IMR-90 (cell line): ENCODE results near the gene ST8SIA6. TPM values are rescaled to one million over a fixed set of nuclear protein-coding genes. Genes with fewer than 3 reads are reported as not detected.

Experiments used
- ATAC-seq: fragments of 200-7000 bp; cut with Tn5 transposase; 2 replicates; pipeline ENCODE4 v1.9.1; 2020; ENCODE audit warnings: low read depth, mild to moderate bottlenecking, moderate library complexity
- BruUV-seq: library from RNA; stranded (reverse); fragments of 400-500 nt; replicated peaks from 2 replicates; lab custom pipeline; 2021; lab: Mats Ljungman, UMichigan
- CTCF ChIA-PET: fragments of 300-600 bp; formaldehyde crosslinking; extraction: SDS; loops from one replicate; lab custom pipeline; 2021; ENCODE audit warnings: antibody characterized with exemption; lab: Yijun Ruan, JAX
- POLR2A ChIA-PET: fragments of 300-600 bp; sonication (Branson Sonifier 250); formaldehyde crosslinking; loops from one replicate; lab custom pipeline; 2022; ENCODE audit warnings: antibody characterized with exemption; ENCODE audit not compliant: unreplicated experiment; lab: Charles Lee
- DNase-seq: peaks from one replicate; pipeline ENCODE4 v3.0.0; 2013
- H2AFZ ChIP-seq: replicated peaks from 2 replicates; pipeline ENCODE3; 2013; ENCODE audit warnings: low read length, mild to moderate bottlenecking; ENCODE audit not compliant: poor library complexity
- H2AK5ac ChIP-seq: 2 replicates; pipeline ENCODE4 v1.6.1; 2013; ENCODE audit warnings: low read depth, low read length, inconsistent platforms
- H2AK9ac ChIP-seq: replicated peaks from 2 replicates; pipeline ENCODE3; 2013; ENCODE audit warnings: mild to moderate bottlenecking, low read depth, low read length, moderate library complexity; ENCODE audit not compliant: poor library complexity
- H2BK120ac ChIP-seq: 2 replicates; pipeline ENCODE4 v1.6.1; 2013; ENCODE audit warnings: low read depth, low read length, inconsistent platforms
- H2BK15ac ChIP-seq: 3 replicates; pipeline ENCODE4 v1.6.1; 2013; ENCODE audit warnings: low read depth, low read length, inconsistent platforms
- H2BK20ac ChIP-seq: 2 replicates; pipeline ENCODE4 v1.6.1; 2013; ENCODE audit warnings: low read depth, mild to moderate bottlenecking, inconsistent platforms, low read length, moderate library complexity
- H2BK5ac ChIP-seq: 2 replicates; pipeline ENCODE4 v1.6.1; 2013; ENCODE audit warnings: mild to moderate bottlenecking, low read depth, low read length, inconsistent platforms; ENCODE audit not compliant: poor library complexity, severe bottlenecking
- H3K14ac ChIP-seq: replicated peaks from 2 replicates; pipeline ENCODE4 v1.6.1; 2013; ENCODE audit warnings: low read depth, low read length, inconsistent platforms
- H3K18ac ChIP-seq: 2 replicates; pipeline ENCODE4 v1.6.1; 2013; ENCODE audit warnings: low read depth, low read length, control low read depth
- H3K23ac ChIP-seq: 2 replicates; pipeline ENCODE4 v1.6.1; 2013; ENCODE audit warnings: low read depth, low read length, inconsistent platforms
- H3K27ac ChIP-seq: 2 replicates; pipeline ENCODE4 v1.5.1; 2013; ENCODE audit warnings: mild to moderate bottlenecking, control low read depth, low read length; ENCODE audit not compliant: insufficient read depth
- H3K27me3 ChIP-seq: 2 replicates; pipeline ENCODE4 v1.6.1; 2013; ENCODE audit warnings: low read length; ENCODE audit not compliant: control insufficient read depth, insufficient read depth
- H3K36me3 ChIP-seq: 2 replicates; pipeline ENCODE4 v1.6.1; 2013; ENCODE audit warnings: low read length, mixed read lengths; ENCODE audit not compliant: control insufficient read depth, insufficient read depth
- H3K4ac ChIP-seq: 2 replicates; pipeline ENCODE4 v1.6.1; 2013; ENCODE audit warnings: low read depth, low read length, inconsistent platforms
- H3K4me1 ChIP-seq: 2 replicates; pipeline ENCODE4 v1.6.1; 2013; ENCODE audit warnings: low read length, mixed read lengths; ENCODE audit not compliant: control insufficient read depth, insufficient read depth
- H3K4me2 ChIP-seq: 2 replicates; pipeline ENCODE4 v1.6.1; 2013; ENCODE audit warnings: low read depth, mild to moderate bottlenecking, control low read depth, low read length, moderate library complexity
- H3K4me3 ChIP-seq: 2 replicates; pipeline ENCODE4 v1.5.1; 2013; ENCODE audit warnings: low read depth, mild to moderate bottlenecking, control low read depth, low read length, moderate library complexity; ENCODE audit not compliant: insufficient read depth
- H3K56ac ChIP-seq: 2 replicates; pipeline ENCODE4 v1.6.1; 2013; ENCODE audit warnings: low read length, inconsistent platforms; ENCODE audit not compliant: insufficient read depth; ENCODE audit errors: extremely low read depth
- H3K79me1 ChIP-seq, 2 experiments: 2 replicates each; pipeline ENCODE4 v1.6.1; 2013; ENCODE audit warnings: low read length in 2 of 2, inconsistent platforms in 1 of 2, low read depth in 1 of 2
- H3K9ac ChIP-seq: 2 replicates; pipeline ENCODE4 v1.6.1; 2013; ENCODE audit warnings: low read depth, low read length, control low read depth
- H3K9me1 ChIP-seq: 2 replicates; pipeline ENCODE4 v1.6.1; 2013; ENCODE audit warnings: low read length, inconsistent platforms; ENCODE audit not compliant: insufficient read depth
- H3K9me3 ChIP-seq: 2 replicates; pipeline ENCODE4 v1.6.1; 2013; ENCODE audit warnings: low read length; ENCODE audit not compliant: control insufficient read depth, insufficient read depth
- H4K20me1 ChIP-seq: 2 replicates; pipeline ENCODE4 v1.6.1; 2013; ENCODE audit warnings: low read length, inconsistent platforms; ENCODE audit not compliant: insufficient read depth
- H4K5ac ChIP-seq: 2 replicates; pipeline ENCODE4 v1.6.1; 2013; ENCODE audit warnings: mild to moderate bottlenecking, low read depth, low read length, control low read depth
- H4K8ac ChIP-seq, 2 experiments: 2 replicates each; pipeline ENCODE4 v1.6.1; 2013; ENCODE audit warnings: low read depth in 2 of 2, low read length in 2 of 2, control low read depth in 1 of 2, inconsistent platforms in 1 of 2
- H4K91ac ChIP-seq: 2 replicates; pipeline ENCODE4 v1.6.1; 2013; ENCODE audit warnings: low read depth, low read length, inconsistent platforms; ENCODE audit not compliant: insufficient read depth
- BHLHE40 ChIP-seq: fragments of 150-350 bp; IDR thresholded peaks from 2 replicates; pipeline ENCODE4 v1.6.1; 2016; ENCODE audit warnings: mild to moderate bottlenecking, low read depth, low read length
- FOS ChIP-seq: fragments of 150-350 bp; IDR thresholded peaks from 2 replicates; pipeline ENCODE4 v1.6.1; 2016; ENCODE audit warnings: low read depth, low read length
- MAFK ChIP-seq: IDR thresholded peaks from 2 replicates; pipeline ENCODE4 v1.6.1; 2012; ENCODE audit warnings: low read depth, low read length, improper control_type of control experiment
- MXI1 ChIP-seq: IDR thresholded peaks from 2 replicates; pipeline ENCODE4 v1.6.1; 2012; ENCODE audit warnings: low read depth, mild to moderate bottlenecking, low read length, moderate library complexity, borderline replicate concordance
- NFE2L2 ChIP-seq: fragments of 150-350 bp; IDR thresholded peaks from 2 replicates; pipeline ENCODE4 v1.6.1; 2016; ENCODE audit warnings: low read depth, mild to moderate bottlenecking, low read length
- SMC3 ChIP-seq: fragments of 150-350 bp; IDR thresholded peaks from 2 replicates; pipeline ENCODE4 v1.6.1; 2016; ENCODE audit warnings: low read depth, mild to moderate bottlenecking, antibody characterized with exemption, low read length, moderate library complexity
- WGBS, 2 experiments: methylation state at CpG; one replicate each; pipeline versions ENCODE4 v1.1.5 to v1.1.7; 2013; ENCODE audit warnings: missing lambda C conversion rate in 2 of 2; ENCODE audit not compliant: insufficient read length in 1 of 2; ENCODE audit errors: extremely low coverage in 2 of 2; 5-methylcytosine and 5-hydroxymethylcytosine counted together
- dilution Hi-C: fragments of 300-500 bp; cut with HindIII; formaldehyde crosslinking; loops from one replicate; pipeline ENCODE4 v1.14.3; 2018; ENCODE audit warnings: low sequenced_read_pairs; ENCODE audit not compliant: unreplicated experiment
- in situ Hi-C: fragments of 300-500 bp; cut with MboI; formaldehyde crosslinking; loops from 3 replicates; pipeline ENCODE4 v1.14.3; 2019; ENCODE audit warnings: low sequenced_read_pairs, inconsistent platforms, mixed read lengths
- intact Hi-C: fragments of 100-400 bp; cut with micrococcal nuclease; formaldehyde crosslinking; loops from 2 replicates; pipeline ENCODE4 v1.10.0; 2022
- polyA plus RNA-seq, 3 experiments: library from polyadenylated mRNA; depleted of rRNA; stranded (reverse); fragments of >200 nt; gene quantifications; 2 replicates each; pipeline ENCODE4 v1.2.3, GENCODE V29; 2012; ENCODE audit warnings: low replicate concordance in 1 of 3
- total RNA-seq: library from RNA; depleted of rRNA; stranded (reverse); fragments of >200 nt; gene quantifications from 2 replicates; pipeline ENCODE4 v1.2.3, GENCODE V29; 2012
- TF ChIP-seq, protein P1 (sequence below): fragments of 150-350 bp; IDR thresholded peaks from 2 replicates; pipeline ENCODE4 v1.6.1; 2017; ENCODE audit warnings: mild to moderate bottlenecking, antibody characterized with exemption, low read length, low read depth

Gene ST8SIA6
- total and polyA plus RNA-seq, 2 of the 4 experiments (the other 2 are of a cell fraction): 0.10 to 0.18 TPM

DNA sequence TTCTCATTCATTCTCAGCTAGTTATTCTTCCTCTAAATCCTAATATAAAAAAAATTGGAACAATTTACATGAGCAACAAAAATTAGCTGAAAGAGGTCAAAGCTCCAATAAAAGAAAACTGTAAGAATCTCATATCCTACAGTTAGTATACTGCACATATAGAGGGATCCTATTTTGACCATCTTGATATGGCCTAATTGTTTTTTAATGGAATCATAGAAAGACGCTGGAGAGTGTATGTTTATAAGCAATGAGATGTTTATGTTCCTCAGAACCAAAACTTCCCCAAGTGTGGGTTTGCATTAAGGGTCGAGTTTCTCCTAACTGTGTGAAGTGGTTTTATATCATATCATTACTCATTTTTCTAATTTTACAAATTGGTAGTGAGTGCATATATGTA lies 123.9 kb downstream of the ST8SIA6 start:
- H3K56ac ChIP-seq: no peak overlapping the region
- no TSS peak for BruUV-seq
- H3K4me2 ChIP-seq: no peak overlapping the region
- DNase-seq: no peak
- H3K36me3 ChIP-seq: no peaks in the 10 kb centered on the region
- intact Hi-C loops (no loop called here), in situ Hi-C loops (no loop called here), dilution Hi-C loops (no loop called here)
- no peak overlapping the region for H3K18ac ChIP-seq
- no peak overlapping the region for H2AK5ac ChIP-seq
- no peak overlapping the region for H2BK15ac ChIP-seq
- TF ChIP-seq BHLHE40 (no peak), NFE2L2 (no peak), MAFK (no peak), MXI1 (no peak), SMC3 (no peak), FOS (no peak)
- TF ChIP-seq, protein P1, sequence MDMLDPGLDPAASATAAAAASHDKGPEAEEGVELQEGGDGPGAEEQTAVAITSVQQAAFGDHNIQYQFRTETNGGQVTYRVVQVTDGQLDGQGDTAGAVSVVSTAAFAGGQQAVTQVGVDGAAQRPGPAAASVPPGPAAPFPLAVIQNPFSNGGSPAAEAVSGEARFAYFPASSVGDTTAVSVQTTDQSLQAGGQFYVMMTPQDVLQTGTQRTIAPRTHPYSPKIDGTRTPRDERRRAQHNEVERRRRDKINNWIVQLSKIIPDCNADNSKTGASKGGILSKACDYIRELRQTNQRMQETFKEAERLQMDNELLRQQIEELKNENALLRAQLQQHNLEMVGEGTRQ: no peak
- no CpG with 5 or more reads among the region's 2 CpGs for WGBS, 2 experiments
- H4K91ac ChIP-seq: no peak overlapping the region
- peaks cover 5% of the 10 kb centered on the region; the same call in 1 of the 2 replicates for H3K27me3 ChIP-seq
- no peaks in the 10 kb centered on the region for H3K4me1 ChIP-seq
- H2BK120ac ChIP-seq: no peak overlapping the region
- ATAC-seq: no peak
- ChIA-PET CTCF (no interaction called here), POLR2A (interaction anchor here (0.5 kb wide), 1 partner anchor 114 kb away, joined by 3 read pairs; no protein-coding TSS in a partner anchor)
- H4K20me1 ChIP-seq: no peaks in the 10 kb centered on the region
- H2BK20ac ChIP-seq: no peak overlapping the region
- H3K14ac ChIP-seq: no peak overlapping the region
- H3K9me3 ChIP-seq: no peaks in the 10 kb centered on the region
- no peak overlapping the region for H2BK5ac ChIP-seq
- H3K23ac ChIP-seq: no peak overlapping the region
- H4K8ac ChIP-seq: no peak overlapping the region
- no peak overlapping the region for H3K4me3 ChIP-seq
- no peaks in the 10 kb centered on the region for H3K79me1 ChIP-seq
- no peak overlapping the region for H2AFZ ChIP-seq
- no peaks in the 10 kb centered on the region for H3K9me1 ChIP-seq
- no peak overlapping the region for H4K5ac ChIP-seq
- H3K4ac ChIP-seq: no peak overlapping the region
- no peak overlapping the region for H2AK9ac ChIP-seq
- H3K27ac ChIP-seq: no peak overlapping the region
- no peak overlapping the region for H3K9ac ChIP-seq
